Neural cell (in vitro differentiated cells): ENCODE data around the gene GMPR. TPM values are rescaled to one million over a fixed set of nuclear protein-coding genes. Genes with fewer than 3 reads are reported as not detected.

Experiments
- H2AFZ ChIP-seq: fragments of 200-600, 300-800 bp; sonication (generic), shearing (Covaris generic); 2 replicates; pipeline ENCODE4 v1.6.0; 2014; ENCODE audit warnings: low read depth, mild to moderate bottlenecking, antibody characterized with exemption, low read length, moderate library complexity
- H3F3A ChIP-seq: fragments of 200-600 bp; shearing (Covaris generic); 2 replicates; pipeline ENCODE4 v1.6.1; 2016; ENCODE audit warnings: mild to moderate bottlenecking, moderate library complexity, mixed read lengths, antibody characterized with exemption, low read length; ENCODE audit not compliant: insufficient read depth, poor library complexity, severe bottlenecking
- H3K27ac ChIP-seq: fragments of 200-600, 300-800 bp; sonication (generic), shearing (Covaris generic); 2 replicates; pipeline ENCODE4 v1.5.1; 2014; ENCODE audit warnings: mild to moderate bottlenecking, low read length, moderate library complexity
- H3K27me3 ChIP-seq: fragments of 300-800, 200-600 bp; sonication (generic), shearing (Covaris generic); 2 replicates; pipeline ENCODE4 v1.6.0; 2014; ENCODE audit warnings: mild to moderate bottlenecking, low read depth, low read length, moderate library complexity; ENCODE audit not compliant: insufficient read depth
- H3K36me3 ChIP-seq: fragments of 300-800, 200-600 bp; sonication (generic), shearing (Covaris generic); 2 replicates; pipeline ENCODE4 v1.5.1; 2014; ENCODE audit warnings: mild to moderate bottlenecking, antibody characterized with exemption, low read length, moderate library complexity; ENCODE audit not compliant: insufficient read depth
- H3K4me2 ChIP-seq: fragments of 300-800, 200-600 bp; sonication (generic), shearing (Covaris generic); 2 replicates; pipeline ENCODE4 v1.6.0; 2014; ENCODE audit warnings: mild to moderate bottlenecking, low read length
- H3K4me3 ChIP-seq: fragments of 300-800, 200-600 bp; sonication (generic), shearing (Covaris generic); 2 replicates; pipeline ENCODE4 v1.5.1; 2014; ENCODE audit warnings: mild to moderate bottlenecking, low read length, moderate library complexity
- H3K79me2 ChIP-seq: fragments of 200-600 bp; shearing (Covaris generic); replicated peaks from 2 replicates; pipeline ENCODE4 v1.6.0; 2014; ENCODE audit warnings: mild to moderate bottlenecking, low read length, moderate library complexity; ENCODE audit not compliant: insufficient read depth
- H3K9ac ChIP-seq: fragments of 300-800, 200-600 bp; sonication (generic), shearing (Covaris generic); 2 replicates; pipeline ENCODE4 v1.6.1; 2016; ENCODE audit warnings: mild to moderate bottlenecking, low read length, mixed read lengths
- H3K9me2 ChIP-seq: fragments of 200-600 bp; shearing (Covaris generic); 2 replicates; pipeline ENCODE4 v1.6.1; 2016; ENCODE audit warnings: mild to moderate bottlenecking, low read length, mixed read lengths; ENCODE audit not compliant: insufficient read depth
- H3K9me3 ChIP-seq: fragments of 200-600, 300-800 bp; sonication (generic), shearing (Covaris generic); 2 replicates; pipeline ENCODE4 v1.6.1; 2016; ENCODE audit warnings: mild to moderate bottlenecking, mixed run types, low read length, moderate library complexity, mixed read lengths
- H4K20me1 ChIP-seq: fragments of 200-600 bp; shearing (Covaris generic); 2 replicates; pipeline ENCODE4 v1.6.1; 2016; ENCODE audit warnings: mild to moderate bottlenecking, mixed run types; ENCODE audit not compliant: insufficient read depth
- EP300 ChIP-seq: fragments of 450-650 bp; conservative IDR thresholded peaks from 2 replicates; pipeline ENCODE4 v1.6.1; 2014; ENCODE audit warnings: antibody characterized with exemption, mild to moderate bottlenecking, moderate library complexity; ENCODE audit not compliant: poor library complexity, severe bottlenecking
- EZH2 ChIP-seq: fragments of 200-600, 300-800 bp; shearing (Covaris generic), sonication (generic); IDR thresholded peaks from 2 replicates; pipeline ENCODE4 v1.6.1; 2014; ENCODE audit warnings: antibody characterized with exemption, low read length, borderline replicate concordance, mild to moderate bottlenecking; ENCODE audit not compliant: insufficient read depth, poor library complexity, severe bottlenecking
- MXI1 ChIP-seq: fragments of 450-650 bp; conservative IDR thresholded peaks from 2 replicates; pipeline ENCODE4 v1.6.1; 2014; ENCODE audit warnings: antibody characterized with exemption, mild to moderate bottlenecking; ENCODE audit not compliant: poor library complexity, severe bottlenecking
- POLR2AphosphoS5 ChIP-seq: IDR thresholded peaks from 2 replicates; pipeline ENCODE4 v1.6.1; 2012
- RAD21 ChIP-seq: fragments of 450-650 bp; conservative IDR thresholded peaks from 2 replicates; pipeline ENCODE4 v1.6.1; 2014; ENCODE audit warnings: antibody characterized with exemption, mild to moderate bottlenecking, moderate library complexity
- SMC3 ChIP-seq: fragments of 450-650 bp; conservative IDR thresholded peaks from 2 replicates; pipeline ENCODE4 v1.6.1; 2014; ENCODE audit warnings: antibody characterized with exemption, mild to moderate bottlenecking, moderate library complexity; ENCODE audit not compliant: poor library complexity
- TAF1 ChIP-seq: IDR thresholded peaks from 2 replicates; pipeline ENCODE4 v1.6.1; 2012; ENCODE audit warnings: low read depth
- polyA plus RNA-seq: library from polyadenylated mRNA; depleted of rRNA; stranded (reverse); fragments of >200 nt; gene quantifications from 2 replicates; pipeline ENCODE4 v1.2.3, GENCODE V29; 2014
- TF ChIP-seq, protein P1 (sequence below): IDR thresholded peaks from 2 replicates; pipeline ENCODE4 v1.6.1; 2012; ENCODE audit warnings: borderline replicate concordance
- TF ChIP-seq, protein P2 (sequence below): fragments of 450-650 bp; IDR thresholded peaks from 2 replicates; pipeline ENCODE4 v1.5.1; 2014; ENCODE audit warnings: antibody characterized with exemption, mild to moderate bottlenecking, moderate library complexity; ENCODE audit not compliant: poor library complexity, severe bottlenecking

Gene GMPR
- polyA plus RNA-seq, 1 donor from 2014 or later, result not detected

DNA sequence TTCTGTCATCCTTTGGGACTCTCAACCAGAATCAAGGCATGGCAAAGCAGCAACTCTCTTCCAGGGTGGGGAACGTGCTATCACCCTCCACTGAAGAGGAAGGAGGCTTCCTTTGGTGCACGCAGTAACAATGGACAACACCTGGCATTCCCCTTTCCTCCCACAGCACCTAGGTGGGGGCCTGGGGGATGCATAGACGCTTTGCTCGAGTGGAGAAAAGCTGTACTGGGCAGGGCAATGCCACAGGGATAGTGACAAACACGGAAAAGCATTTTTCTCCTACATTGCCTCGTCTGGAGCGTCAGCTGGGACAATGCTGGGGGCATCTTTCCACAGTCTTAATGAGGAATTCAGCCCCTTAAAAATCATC is 82.9 kb downstream of the GMPR start:
- Histone ChIP-seq H3K9ac (no peak overlapping the region), H3K36me3 (peaks cover 7% of the 10 kb centered on the region), H3F3A (peaks cover 2% of the 10 kb centered on the region), H3K4me2 (no peak overlapping the region), H3K79me2 (no peaks in the 10 kb centered on the region), H3K27me3 (no peaks in the 10 kb centered on the region), H3K27ac (no peak overlapping the region), H3K4me3 (no peak overlapping the region), H4K20me1 (no peaks in the 10 kb centered on the region), H3K9me2 (no peaks in the 10 kb centered on the region), H3K9me3 (peaks cover 3% of the 10 kb centered on the region), H2AFZ (no peak overlapping the region)
- TF ChIP-seq RAD21, result no peak

DNA sequence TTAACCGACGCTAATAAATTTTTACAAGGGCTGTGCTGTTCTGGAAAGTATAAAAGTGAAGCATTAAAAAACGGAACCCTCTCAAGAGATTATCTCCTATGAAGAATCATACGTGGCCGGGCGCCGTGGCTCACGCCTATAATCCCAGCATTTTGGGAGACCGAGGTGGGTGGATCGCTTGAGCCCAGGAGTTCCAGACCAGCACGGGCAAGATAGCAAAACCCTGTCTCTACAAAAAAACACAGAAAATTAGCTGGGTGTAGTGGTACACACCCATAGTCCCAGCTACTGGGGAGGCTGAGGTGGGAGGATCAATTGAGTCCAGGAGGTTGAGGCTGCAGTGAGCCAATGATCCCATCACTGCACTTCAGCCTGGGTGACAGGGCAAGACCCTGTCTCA is 83.4 kb downstream of the GMPR start:
- Histone ChIP-seq H3K9ac (peak overlapping the region; percentile 59), H3K27ac (peak overlapping the region; percentile 89), H3K79me2 (no peaks in the 10 kb centered on the region), H3K9me2 (no peaks in the 10 kb centered on the region), H3K36me3 (peaks cover 9% of the 10 kb centered on the region), H4K20me1 (no peaks in the 10 kb centered on the region), H2AFZ (no peak overlapping the region), H3K4me3 (no peak overlapping the region), H3K4me2 (no peak overlapping the region), H3F3A (peaks cover 2% of the 10 kb centered on the region), H3K27me3 (no peaks in the 10 kb centered on the region), H3K9me3 (peaks cover 3% of the 10 kb centered on the region)
- TF ChIP-seq, protein P1, sequence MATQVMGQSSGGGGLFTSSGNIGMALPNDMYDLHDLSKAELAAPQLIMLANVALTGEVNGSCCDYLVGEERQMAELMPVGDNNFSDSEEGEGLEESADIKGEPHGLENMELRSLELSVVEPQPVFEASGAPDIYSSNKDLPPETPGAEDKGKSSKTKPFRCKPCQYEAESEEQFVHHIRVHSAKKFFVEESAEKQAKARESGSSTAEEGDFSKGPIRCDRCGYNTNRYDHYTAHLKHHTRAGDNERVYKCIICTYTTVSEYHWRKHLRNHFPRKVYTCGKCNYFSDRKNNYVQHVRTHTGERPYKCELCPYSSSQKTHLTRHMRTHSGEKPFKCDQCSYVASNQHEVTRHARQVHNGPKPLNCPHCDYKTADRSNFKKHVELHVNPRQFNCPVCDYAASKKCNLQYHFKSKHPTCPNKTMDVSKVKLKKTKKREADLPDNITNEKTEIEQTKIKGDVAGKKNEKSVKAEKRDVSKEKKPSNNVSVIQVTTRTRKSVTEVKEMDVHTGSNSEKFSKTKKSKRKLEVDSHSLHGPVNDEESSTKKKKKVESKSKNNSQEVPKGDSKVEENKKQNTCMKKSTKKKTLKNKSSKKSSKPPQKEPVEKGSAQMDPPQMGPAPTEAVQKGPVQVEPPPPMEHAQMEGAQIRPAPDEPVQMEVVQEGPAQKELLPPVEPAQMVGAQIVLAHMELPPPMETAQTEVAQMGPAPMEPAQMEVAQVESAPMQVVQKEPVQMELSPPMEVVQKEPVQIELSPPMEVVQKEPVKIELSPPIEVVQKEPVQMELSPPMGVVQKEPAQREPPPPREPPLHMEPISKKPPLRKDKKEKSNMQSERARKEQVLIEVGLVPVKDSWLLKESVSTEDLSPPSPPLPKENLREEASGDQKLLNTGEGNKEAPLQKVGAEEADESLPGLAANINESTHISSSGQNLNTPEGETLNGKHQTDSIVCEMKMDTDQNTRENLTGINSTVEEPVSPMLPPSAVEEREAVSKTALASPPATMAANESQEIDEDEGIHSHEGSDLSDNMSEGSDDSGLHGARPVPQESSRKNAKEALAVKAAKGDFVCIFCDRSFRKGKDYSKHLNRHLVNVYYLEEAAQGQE, result no peak
- TF ChIP-seq EP300 (no peak), MXI1 (no peak), EZH2 (no peak), RAD21 (no peak), POLR2AphosphoS5 (no peak), TAF1 (no peak), SMC3 (no peak)
- TF ChIP-seq, protein P2, sequence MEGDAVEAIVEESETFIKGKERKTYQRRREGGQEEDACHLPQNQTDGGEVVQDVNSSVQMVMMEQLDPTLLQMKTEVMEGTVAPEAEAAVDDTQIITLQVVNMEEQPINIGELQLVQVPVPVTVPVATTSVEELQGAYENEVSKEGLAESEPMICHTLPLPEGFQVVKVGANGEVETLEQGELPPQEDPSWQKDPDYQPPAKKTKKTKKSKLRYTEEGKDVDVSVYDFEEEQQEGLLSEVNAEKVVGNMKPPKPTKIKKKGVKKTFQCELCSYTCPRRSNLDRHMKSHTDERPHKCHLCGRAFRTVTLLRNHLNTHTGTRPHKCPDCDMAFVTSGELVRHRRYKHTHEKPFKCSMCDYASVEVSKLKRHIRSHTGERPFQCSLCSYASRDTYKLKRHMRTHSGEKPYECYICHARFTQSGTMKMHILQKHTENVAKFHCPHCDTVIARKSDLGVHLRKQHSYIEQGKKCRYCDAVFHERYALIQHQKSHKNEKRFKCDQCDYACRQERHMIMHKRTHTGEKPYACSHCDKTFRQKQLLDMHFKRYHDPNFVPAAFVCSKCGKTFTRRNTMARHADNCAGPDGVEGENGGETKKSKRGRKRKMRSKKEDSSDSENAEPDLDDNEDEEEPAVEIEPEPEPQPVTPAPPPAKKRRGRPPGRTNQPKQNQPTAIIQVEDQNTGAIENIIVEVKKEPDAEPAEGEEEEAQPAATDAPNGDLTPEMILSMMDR, result no peak

DNA sequence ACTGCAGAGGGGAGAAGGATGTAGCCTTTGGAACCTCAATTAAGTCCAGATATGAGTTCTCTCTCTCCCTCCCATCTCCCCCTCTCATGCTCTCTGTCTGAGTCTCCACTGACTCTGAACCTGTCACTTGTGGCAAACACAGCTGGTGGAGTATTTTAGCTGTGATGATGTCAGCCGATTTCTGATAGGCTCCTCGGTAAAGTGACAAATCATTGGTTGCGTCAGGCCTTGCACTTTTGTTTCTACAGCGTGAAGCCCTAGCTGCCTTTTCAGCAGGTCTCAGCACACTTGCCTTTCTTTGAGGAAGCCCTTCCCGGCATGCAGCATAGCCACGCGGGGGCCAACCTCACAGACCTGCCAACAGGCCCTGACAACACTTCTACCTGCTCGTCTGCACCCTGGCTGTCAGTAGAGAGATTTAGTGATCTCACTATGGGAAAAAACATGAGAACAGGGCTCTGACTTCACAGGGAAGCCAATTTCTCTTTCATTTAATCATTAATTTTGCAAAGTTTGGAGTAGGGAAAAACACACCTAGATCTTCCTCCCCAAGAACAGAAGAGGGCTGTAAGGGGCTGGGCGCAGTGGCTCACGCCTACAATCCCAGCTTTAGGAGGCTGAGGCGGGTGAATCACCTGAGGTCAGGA is 84.4 kb downstream of the GMPR start:
- H3K9me2 ChIP-seq, result no peaks in the 10 kb centered on the region
- TF ChIP-seq POLR2AphosphoS5 (peak; percentile 89), SMC3 (peak; percentile 39), EZH2 (no peak), TAF1 (peak; percentile 60), EP300 (peak; percentile 72), MXI1 (no peak), RAD21 (peak; percentile 16)
- TF ChIP-seq, protein P1, result peak; percentile 85
- TF ChIP-seq, protein P2, result no peak
- H3K27ac ChIP-seq, result peak overlapping the region; percentile 89
- no peaks in the 10 kb centered on the region for H3K27me3 ChIP-seq
- no peaks in the 10 kb centered on the region for H3K79me2 ChIP-seq
- H4K20me1 ChIP-seq, result no peaks in the 10 kb centered on the region
- peaks cover 3% of the 10 kb centered on the region for H3K9me3 ChIP-seq
- H3K4me3 ChIP-seq, result peak overlapping the region; percentile 43
- H3K4me2 ChIP-seq, result no peak overlapping the region
- no peak overlapping the region for H2AFZ ChIP-seq
- H3F3A ChIP-seq, result peaks cover 2% of the 10 kb centered on the region
- H3K36me3 ChIP-seq, result peaks cover 9% of the 10 kb centered on the region
- H3K9ac ChIP-seq, result peak overlapping the region; percentile 59
